H1 (cell line): ENCODE measurements around the gene RBM20. TPM values are rescaled to one million over a fixed set of nuclear protein-coding genes. Genes with fewer than 3 reads are reported as not detected.

ENCODE experiments used
- CTCF ChIA-PET: fragments of 300-600 bp; sonication (Branson Sonifier 250); formaldehyde crosslinking; loops from one replicate; lab custom pipeline; 2021; ENCODE audit not compliant: partially characterized antibody; lab: Charles Lee
- POLR2A ChIA-PET: fragments of 300-600 bp; sonication (Branson Sonifier 250); formaldehyde crosslinking; loops from one replicate; lab custom pipeline; 2021; ENCODE audit warnings: inconsistent platforms; ENCODE audit not compliant: partially characterized antibody; lab: Charles Lee
- DNase-seq, 2 experiments: peaks; one replicate each; pipeline versions ENCODE4 v3.0.0 to v3.0.0-alpha.2; 2010 to 2022; ENCODE audit warnings: low spot score in 2 of 2, low read depth in 1 of 2, mixed read lengths in 1 of 2
- FAIRE-seq: peaks from 2 replicates; lab custom pipeline; 2011; peaks lifted over from hg19 to GRCh38; lab: Jason Lieb, UNC
- H2AFZ ChIP-seq: 2 replicates; pipeline ENCODE4 v1.8.1; 2012; ENCODE audit warnings: low read length, inconsistent platforms
- H2AK5ac ChIP-seq: 2 replicates; pipeline ENCODE4 v1.6.1; 2013; ENCODE audit warnings: low read depth, low read length
- H2BK120ac ChIP-seq: replicated peaks from 2 replicates; pipeline ENCODE3; 2013; ENCODE audit warnings: low read depth, low read length, inconsistent platforms
- H2BK12ac ChIP-seq: 2 replicates; pipeline ENCODE4 v1.6.1; 2013; ENCODE audit warnings: low read depth, low read length
- H2BK15ac ChIP-seq: 2 replicates; pipeline ENCODE4 v1.6.1; 2013; ENCODE audit warnings: low read length
- H2BK20ac ChIP-seq: 2 replicates; pipeline ENCODE4 v1.6.1; 2013; ENCODE audit warnings: low read length
- H2BK5ac ChIP-seq: 2 replicates; pipeline ENCODE4 v1.6.1; 2013; ENCODE audit warnings: low read depth, low read length
- H3K14ac ChIP-seq: 2 replicates; pipeline ENCODE4 v1.6.1; 2013; ENCODE audit warnings: inconsistent platforms; ENCODE audit not compliant: insufficient read length
- H3K18ac ChIP-seq: 2 replicates; pipeline ENCODE4 v1.6.1; 2013; ENCODE audit warnings: low read length; ENCODE audit errors: extremely low read depth
- H3K23ac ChIP-seq: 2 replicates; pipeline ENCODE4 v1.6.1; 2013; ENCODE audit warnings: inconsistent platforms; ENCODE audit not compliant: insufficient read length
- H3K23me2 ChIP-seq: 2 replicates; pipeline ENCODE4 v1.6.1; 2013; ENCODE audit warnings: low read depth, low read length
- H3K27ac ChIP-seq: 2 replicates; pipeline ENCODE4 v1.6.1; 2011; ENCODE audit warnings: low read depth, low read length, inconsistent platforms
- H3K27me3 ChIP-seq, 4 experiments: replicated peaks in 1 of 4; 1 replicate in 1 of 4; 2 replicates in 3 of 4; pipeline versions ENCODE4 v1.6.1 to v1.8.1; 2011 to 2013; ENCODE audit warnings: low read length in 3 of 4, mild to moderate bottlenecking in 3 of 4, inconsistent platforms in 2 of 4, mixed read lengths in 2 of 4, moderate library complexity in 1 of 4; ENCODE audit not compliant: control insufficient read depth in 3 of 4, insufficient read depth in 3 of 4; ENCODE audit errors: extremely low read depth in 1 of 4
- H3K36me3 ChIP-seq, 4 experiments: 2 replicates each; pipeline versions ENCODE4 v1.6.1 to v1.8.1; 2011 to 2013; ENCODE audit warnings: mild to moderate bottlenecking in 4 of 4, low read length in 3 of 4, moderate library complexity in 2 of 4, control low read depth in 1 of 4, inconsistent platforms in 1 of 4; ENCODE audit not compliant: insufficient read depth in 4 of 4, control insufficient read depth in 2 of 4
- H3K4ac ChIP-seq: replicated peaks from 2 replicates; pipeline ENCODE3; 2013; ENCODE audit warnings: low read length, low read depth, mixed read lengths, inconsistent platforms; ENCODE audit not compliant: insufficient read length
- H3K4me1 ChIP-seq, 4 experiments: replicated peaks in 1 of 4; 1 replicate in 1 of 4; 2 replicates in 3 of 4; pipeline versions ENCODE4 v1.6.1 to v1.8.1; 2011 to 2013; ENCODE audit warnings: low read length in 3 of 4, inconsistent platforms in 2 of 4, mixed read lengths in 1 of 4; ENCODE audit not compliant: insufficient read depth in 4 of 4, control insufficient read depth in 3 of 4
- H3K4me2 ChIP-seq, 2 experiments: 2 replicates each; pipeline versions ENCODE4 v1.6.1 to v1.8.1; 2011 to 2013; ENCODE audit warnings: low read depth in 2 of 2, low read length in 2 of 2, control low read depth in 1 of 2, inconsistent platforms in 1 of 2, mild to moderate bottlenecking in 1 of 2; ENCODE audit not compliant: insufficient read depth in 1 of 2
- H3K4me3 ChIP-seq, 4 experiments: fragments of 200-600, 300-600 bp in 1 of 4; sonication (generic), shearing (Covaris generic), sonication (Bioruptor Twin) in 1 of 4; 2 replicates each; pipeline versions ENCODE4 v1.5.1 to v1.8.1; 2011 to 2016; ENCODE audit warnings: low read length in 4 of 4, low read depth in 3 of 4, control low read depth in 2 of 4, inconsistent platforms in 2 of 4, mild to moderate bottlenecking in 2 of 4, mixed read lengths in 1 of 4, moderate library complexity in 1 of 4; ENCODE audit not compliant: insufficient read depth in 2 of 4; ENCODE audit errors: extremely low read depth in 1 of 4
- H3K56ac ChIP-seq: replicated peaks from 2 replicates; pipeline ENCODE3; 2013; ENCODE audit warnings: low read depth, mild to moderate bottlenecking, mixed read lengths, low read length, inconsistent platforms; ENCODE audit not compliant: insufficient read length
- H3K79me1 ChIP-seq: 2 replicates; pipeline ENCODE4 v1.6.1; 2013; ENCODE audit warnings: low read depth, low read length, control low read depth
- H3K79me2 ChIP-seq, 2 experiments: 2 replicates each; pipeline versions ENCODE4 v1.6.1 to v1.8.1; 2012 to 2013; ENCODE audit warnings: low read length in 2 of 2, mild to moderate bottlenecking in 2 of 2, inconsistent platforms in 1 of 2; ENCODE audit not compliant: insufficient read depth in 2 of 2, control insufficient read depth in 1 of 2
- H3K9ac ChIP-seq, 4 experiments: replicated peaks in 1 of 4; 1 replicate in 1 of 4; 2 replicates in 3 of 4; pipeline versions ENCODE4 v1.6.1 to v1.8.1; 2011 to 2013; ENCODE audit warnings: low read depth in 3 of 4, low read length in 3 of 4, control low read depth in 2 of 4, mild to moderate bottlenecking in 2 of 4, moderate library complexity in 2 of 4, inconsistent platforms in 1 of 4; ENCODE audit errors: extremely low read depth in 1 of 4
- H3K9me3 ChIP-seq, 2 experiments: 2 replicates each; pipeline versions ENCODE4 v1.6.1 to v1.8.1; 2012 to 2013; ENCODE audit warnings: mild to moderate bottlenecking in 2 of 2, moderate library complexity in 2 of 2, control low read depth in 1 of 2, inconsistent platforms in 1 of 2, low read depth in 1 of 2, low read length in 1 of 2, mixed read lengths in 1 of 2; ENCODE audit not compliant: insufficient read depth in 2 of 2
- H4K20me1 ChIP-seq, 2 experiments: replicated peaks in 1 of 2; 2 replicates each; pipeline versions ENCODE3 to v1.8.1; 2011 to 2013; ENCODE audit warnings: inconsistent platforms in 2 of 2, low read length in 2 of 2, mild to moderate bottlenecking in 1 of 2; ENCODE audit not compliant: insufficient read depth in 2 of 2, control insufficient read depth in 1 of 2
- H4K5ac ChIP-seq: 2 replicates; pipeline ENCODE4 v1.6.1; 2013; ENCODE audit warnings: low read length, low read depth, mixed read lengths, inconsistent platforms; ENCODE audit not compliant: insufficient read length
- H4K8ac ChIP-seq: 2 replicates; pipeline ENCODE4 v1.8.0; 2013; ENCODE audit warnings: mild to moderate bottlenecking, moderate library complexity, low read length, inconsistent platforms; ENCODE audit not compliant: insufficient read depth; ENCODE audit errors: extremely low read depth
- H4K91ac ChIP-seq: replicated peaks from 2 replicates; pipeline ENCODE3; 2013; ENCODE audit warnings: low read length, mixed read lengths, inconsistent platforms; ENCODE audit not compliant: insufficient read length
- ASH2L ChIP-seq: fragments of 200-600, 300-600 bp; sonication (generic); IDR thresholded peaks from one replicate; pipeline ENCODE4 v1.7.1; 2017; ENCODE audit warnings: low read length
- BRCA1 ChIP-seq: IDR thresholded peaks from 2 replicates; pipeline ENCODE4 v1.6.1; 2012; ENCODE audit warnings: low read depth, low read length, improper control_type of control experiment
- EP300 ChIP-seq, 2 experiments: IDR thresholded peaks; 1 replicate in 1 of 2; 2 replicates in 1 of 2; pipeline ENCODE4 v1.6.1; 2011 to 2012; ENCODE audit warnings: low read depth in 2 of 2, low read length in 2 of 2, mild to moderate bottlenecking in 2 of 2, borderline replicate concordance in 1 of 2, inconsistent platforms in 1 of 2, moderate library complexity in 1 of 2
- JUND ChIP-seq: IDR thresholded peaks from 2 replicates; pipeline ENCODE4 v1.6.1; 2011; ENCODE audit warnings: mild to moderate bottlenecking, improper control_type of control experiment, low read length
- KDM5A ChIP-seq: fragments of 200-600 bp; IDR thresholded peaks from 2 replicates; pipeline ENCODE4 v1.7.1; 2012; ENCODE audit warnings: mild to moderate bottlenecking, low read length, inconsistent platforms, mixed read lengths
- NANOG ChIP-seq: IDR thresholded peaks from 2 replicates; pipeline ENCODE4 v1.6.1; 2011; ENCODE audit warnings: low read length, low read depth, mild to moderate bottlenecking, inconsistent platforms; ENCODE audit not compliant: insufficient read depth, poor library complexity, severe bottlenecking
- NRF1 ChIP-seq: IDR thresholded peaks from 2 replicates; pipeline ENCODE4 v1.6.1; 2011; ENCODE audit warnings: mild to moderate bottlenecking, low read depth, low read length, improper control_type of control experiment
- PHF8 ChIP-seq: fragments of 200-600 bp; sonication (generic); conservative IDR thresholded peaks from 2 replicates; pipeline ENCODE4 v1.7.1; 2012; ENCODE audit warnings: low read depth, mild to moderate bottlenecking, inconsistent platforms, low read length, moderate library complexity
- RNF2 ChIP-seq: fragments of 200-900, 300-1000 bp; sonication (generic); IDR thresholded peaks from 2 replicates; pipeline ENCODE4 v1.7.1; 2016; ENCODE audit warnings: borderline replicate concordance, low read depth, mild to moderate bottlenecking, antibody characterized with exemption, low read length; ENCODE audit not compliant: poor library complexity, severe bottlenecking; ENCODE audit errors: missing control alignments
- RXRA ChIP-seq: IDR thresholded peaks from 2 replicates; pipeline ENCODE4 v1.6.1; 2011; ENCODE audit warnings: low read depth, mild to moderate bottlenecking, low read length, moderate library complexity; ENCODE audit not compliant: insufficient read depth
- SP1 ChIP-seq: IDR thresholded peaks from 2 replicates; pipeline ENCODE4 v1.6.1; 2011; ENCODE audit warnings: low read depth, low read length
- SP2 ChIP-seq: IDR thresholded peaks from 2 replicates; pipeline ENCODE4 v1.6.1; 2012; ENCODE audit warnings: mild to moderate bottlenecking, low read length, inconsistent platforms
- YY1 ChIP-seq: IDR thresholded peaks from 2 replicates; pipeline ENCODE4 v1.6.1; 2011; ENCODE audit warnings: low read depth, mild to moderate bottlenecking, low read length
- WGBS, 2 experiments: shearing (Covaris generic) in 1 of 2; methylation state at CpG; one replicate each; pipeline versions ENCODE4 v1.1.6 to v1.1.7; 2013 to 2015; ENCODE audit warnings: low lambda C conversion rate in 2 of 2, mixed read lengths in 2 of 2, inconsistent platforms in 1 of 2, low coverage in 1 of 2, missing lambda C conversion rate in 1 of 2; ENCODE audit not compliant: insufficient replicate concordance in 2 of 2, insufficient coverage in 1 of 2, insufficient read length in 1 of 2; ENCODE audit errors: extremely low coverage in 1 of 2, missing lambda C conversion rate in 1 of 2; 5-methylcytosine and 5-hydroxymethylcytosine counted together
- polyA plus RNA-seq, 7 experiments: library from polyadenylated mRNA; depleted of rRNA in 3 of 7; stranded (reverse) in 5 of 7; unstranded in 2 of 7; fragments of >200 nt in 5 of 7; fragments of 200-250 nt in 2 of 7; gene quantifications; 1 replicate in 5 of 7; 2 replicates in 1 of 7; 4 replicates in 1 of 7; pipeline versions ENCODE4 v1.2.1 to v1.2.3, GENCODE V29; 2011 to 2013; ENCODE audit warnings: missing spikeins in 2 of 7, mixed read lengths in 2 of 7
- total RNA-seq: library from RNA; stranded (reverse); fragmentation: NEBNext Ultra II Directional; extraction: Animal tissue kit (Norgen Biotek cat#: 25700); gene quantifications from 2 replicates; pipeline ENCODE4 v1.2.1, GENCODE V29; 2021
- TF ChIP-seq, protein P1 (sequence below): IDR thresholded peaks from 2 replicates; pipeline ENCODE4 v1.6.1; 2012; ENCODE audit warnings: inconsistent platforms

RBM20 gene
- total and polyA plus RNA-seq, 2 of the 8 experiments (the other 6 are each of a cell fraction or from before 2014, with no cell fraction given): 0.05 to 0.63 TPM

DNA sequence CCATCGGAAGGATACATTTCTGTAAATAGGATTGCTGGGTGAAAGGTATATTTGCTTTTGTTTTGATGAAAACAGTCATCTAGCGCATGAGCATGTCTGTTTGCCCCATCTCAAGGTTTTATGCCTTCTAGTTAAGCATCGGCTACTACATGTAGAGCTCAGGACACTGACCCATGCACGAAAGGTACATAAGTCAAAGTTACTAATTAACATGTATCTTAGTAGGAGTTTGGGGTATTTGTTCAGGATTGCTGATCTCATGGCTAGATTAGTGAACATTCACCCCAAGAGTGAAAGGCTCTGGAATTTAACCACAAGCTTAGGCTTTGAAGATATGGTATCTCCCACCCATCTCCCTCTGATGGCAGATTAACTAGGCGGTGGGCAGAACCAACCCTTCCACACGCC, 91.5 kb downstream of the RBM20 start:
- no peaks in the 10 kb centered on the region for H3K27me3 ChIP-seq
- DNase-seq (no peak), FAIRE-seq (no peak)
- H3K56ac ChIP-seq: no peak overlapping the region
- H4K91ac ChIP-seq: no peak overlapping the region
- H3K9me3 ChIP-seq: no peaks in the 10 kb centered on the region
- POLR2A ChIA-PET: no interaction called here
- H3K18ac ChIP-seq: no peak overlapping the region
- no peak overlapping the region for H3K23ac ChIP-seq
- no peak overlapping the region for H2BK20ac ChIP-seq
- CTCF ChIA-PET: interaction anchor here (1.2 kb wide), 1 partner anchor 625 kb away, joined by 3 read pairs; no protein-coding TSS in a partner anchor
- no peaks in the 10 kb centered on the region for H4K20me1 ChIP-seq
- no peaks in the 10 kb centered on the region for H3K79me2 ChIP-seq
- no peak overlapping the region for H2AK5ac ChIP-seq
- no peak overlapping the region for H2BK120ac ChIP-seq
- no peak overlapping the region for H4K5ac ChIP-seq
- H3K79me1 ChIP-seq: no peaks in the 10 kb centered on the region
- H3K27ac ChIP-seq: no peak overlapping the region
- no peaks in the 10 kb centered on the region for H3K36me3 ChIP-seq
- H3K4me1 ChIP-seq: no peaks in the 10 kb centered on the region
- H4K8ac ChIP-seq: no peak overlapping the region
- no peak overlapping the region for H2BK12ac ChIP-seq
- 92% methylated on average over 6 of the region's 6 CpGs; no CpG with 5 or more reads in 1 of the 2 experiments for WGBS, 2 experiments
- H3K4me3 ChIP-seq: no peak overlapping the region
- H3K23me2 ChIP-seq: no peaks in the 10 kb centered on the region
- H2AFZ ChIP-seq: no peak overlapping the region; the same call in 1 of the 2 replicates
- no peak overlapping the region for H2BK5ac ChIP-seq
- no peak overlapping the region for H2BK15ac ChIP-seq
- H3K9ac ChIP-seq: no peak overlapping the region
- H3K4ac ChIP-seq: no peak overlapping the region
- H3K4me2 ChIP-seq: no peak overlapping the region
- H3K14ac ChIP-seq: no peak overlapping the region
- TF ChIP-seq KDM5A: no peak
- TF ChIP-seq YY1: no peak
- no peak for TF ChIP-seq NRF1
- TF ChIP-seq JUND: no peak
- no peak for TF ChIP-seq PHF8
- TF ChIP-seq SP1: no peak
- TF ChIP-seq ASH2L: no peak
- TF ChIP-seq SP2: no peak
- TF ChIP-seq EP300 (IDR thresholded peaks at IDR 0.05; ENCODE audit: borderline replicate concordance in 1 of 2, low read depth in 2 of 2, low read length in 2 of 2): no peak
- no peak for TF ChIP-seq RXRA
- no peak for TF ChIP-seq RNF2
- TF ChIP-seq, protein P1, sequence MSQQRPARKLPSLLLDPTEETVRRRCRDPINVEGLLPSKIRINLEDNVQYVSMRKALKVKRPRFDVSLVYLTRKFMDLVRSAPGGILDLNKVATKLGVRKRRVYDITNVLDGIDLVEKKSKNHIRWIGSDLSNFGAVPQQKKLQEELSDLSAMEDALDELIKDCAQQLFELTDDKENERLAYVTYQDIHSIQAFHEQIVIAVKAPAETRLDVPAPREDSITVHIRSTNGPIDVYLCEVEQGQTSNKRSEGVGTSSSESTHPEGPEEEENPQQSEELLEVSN: no peak
- no peak for TF ChIP-seq BRCA1
- no peak for TF ChIP-seq NANOG
